ENCODE measurements around the gene FABP6.

DNA sequence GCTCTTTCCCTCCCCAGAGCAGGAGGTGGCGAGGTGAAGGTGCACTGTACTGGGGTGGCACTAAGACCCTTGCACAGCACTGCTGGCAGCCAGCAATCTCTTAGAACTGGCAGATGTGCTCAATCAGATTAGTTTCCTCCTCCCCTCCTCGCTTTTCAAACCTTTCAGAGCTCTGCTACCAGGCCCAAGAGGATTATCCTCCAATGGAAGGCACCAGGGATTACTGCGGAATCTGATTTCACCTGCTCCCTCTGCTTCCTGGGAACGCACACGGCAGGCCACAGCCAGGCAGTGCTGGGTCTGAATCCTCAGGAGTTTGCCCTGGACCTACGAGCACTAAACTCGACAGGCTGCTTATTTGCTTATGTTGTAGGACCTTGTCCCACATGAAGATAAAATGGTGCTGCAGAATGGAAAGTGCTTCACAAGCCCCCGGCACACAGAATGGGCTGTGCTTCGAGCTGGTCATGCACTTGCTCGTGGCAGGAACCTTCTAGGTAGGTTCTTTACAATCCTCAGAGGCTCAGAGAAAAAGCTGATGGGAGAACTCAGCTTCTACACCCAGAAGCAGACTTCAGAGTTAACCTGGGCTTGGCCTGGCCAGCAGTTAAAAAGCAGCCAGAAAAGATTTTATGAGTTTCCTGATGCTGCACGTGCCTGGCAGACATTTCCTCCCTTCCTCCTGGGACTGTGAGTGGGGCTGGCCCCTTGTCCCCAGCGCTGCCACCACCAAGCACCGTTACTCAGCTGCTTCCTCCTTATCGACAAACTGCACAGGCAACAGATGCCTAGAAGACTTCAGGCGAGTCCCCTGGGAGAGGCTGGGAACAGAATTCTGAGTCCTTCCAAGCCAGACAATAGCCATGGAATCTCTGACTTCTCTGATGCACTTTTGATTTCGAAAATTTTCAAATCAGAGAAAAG is 33.1 kb downstream of the FABP6 start:
- TF ChIP-seq, protein P1, sequence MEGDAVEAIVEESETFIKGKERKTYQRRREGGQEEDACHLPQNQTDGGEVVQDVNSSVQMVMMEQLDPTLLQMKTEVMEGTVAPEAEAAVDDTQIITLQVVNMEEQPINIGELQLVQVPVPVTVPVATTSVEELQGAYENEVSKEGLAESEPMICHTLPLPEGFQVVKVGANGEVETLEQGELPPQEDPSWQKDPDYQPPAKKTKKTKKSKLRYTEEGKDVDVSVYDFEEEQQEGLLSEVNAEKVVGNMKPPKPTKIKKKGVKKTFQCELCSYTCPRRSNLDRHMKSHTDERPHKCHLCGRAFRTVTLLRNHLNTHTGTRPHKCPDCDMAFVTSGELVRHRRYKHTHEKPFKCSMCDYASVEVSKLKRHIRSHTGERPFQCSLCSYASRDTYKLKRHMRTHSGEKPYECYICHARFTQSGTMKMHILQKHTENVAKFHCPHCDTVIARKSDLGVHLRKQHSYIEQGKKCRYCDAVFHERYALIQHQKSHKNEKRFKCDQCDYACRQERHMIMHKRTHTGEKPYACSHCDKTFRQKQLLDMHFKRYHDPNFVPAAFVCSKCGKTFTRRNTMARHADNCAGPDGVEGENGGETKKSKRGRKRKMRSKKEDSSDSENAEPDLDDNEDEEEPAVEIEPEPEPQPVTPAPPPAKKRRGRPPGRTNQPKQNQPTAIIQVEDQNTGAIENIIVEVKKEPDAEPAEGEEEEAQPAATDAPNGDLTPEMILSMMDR (tag by site-specific recombination; IDR thresholded peaks at IDR 0.05) = no peak
- TF ChIP-seq, protein P2, sequence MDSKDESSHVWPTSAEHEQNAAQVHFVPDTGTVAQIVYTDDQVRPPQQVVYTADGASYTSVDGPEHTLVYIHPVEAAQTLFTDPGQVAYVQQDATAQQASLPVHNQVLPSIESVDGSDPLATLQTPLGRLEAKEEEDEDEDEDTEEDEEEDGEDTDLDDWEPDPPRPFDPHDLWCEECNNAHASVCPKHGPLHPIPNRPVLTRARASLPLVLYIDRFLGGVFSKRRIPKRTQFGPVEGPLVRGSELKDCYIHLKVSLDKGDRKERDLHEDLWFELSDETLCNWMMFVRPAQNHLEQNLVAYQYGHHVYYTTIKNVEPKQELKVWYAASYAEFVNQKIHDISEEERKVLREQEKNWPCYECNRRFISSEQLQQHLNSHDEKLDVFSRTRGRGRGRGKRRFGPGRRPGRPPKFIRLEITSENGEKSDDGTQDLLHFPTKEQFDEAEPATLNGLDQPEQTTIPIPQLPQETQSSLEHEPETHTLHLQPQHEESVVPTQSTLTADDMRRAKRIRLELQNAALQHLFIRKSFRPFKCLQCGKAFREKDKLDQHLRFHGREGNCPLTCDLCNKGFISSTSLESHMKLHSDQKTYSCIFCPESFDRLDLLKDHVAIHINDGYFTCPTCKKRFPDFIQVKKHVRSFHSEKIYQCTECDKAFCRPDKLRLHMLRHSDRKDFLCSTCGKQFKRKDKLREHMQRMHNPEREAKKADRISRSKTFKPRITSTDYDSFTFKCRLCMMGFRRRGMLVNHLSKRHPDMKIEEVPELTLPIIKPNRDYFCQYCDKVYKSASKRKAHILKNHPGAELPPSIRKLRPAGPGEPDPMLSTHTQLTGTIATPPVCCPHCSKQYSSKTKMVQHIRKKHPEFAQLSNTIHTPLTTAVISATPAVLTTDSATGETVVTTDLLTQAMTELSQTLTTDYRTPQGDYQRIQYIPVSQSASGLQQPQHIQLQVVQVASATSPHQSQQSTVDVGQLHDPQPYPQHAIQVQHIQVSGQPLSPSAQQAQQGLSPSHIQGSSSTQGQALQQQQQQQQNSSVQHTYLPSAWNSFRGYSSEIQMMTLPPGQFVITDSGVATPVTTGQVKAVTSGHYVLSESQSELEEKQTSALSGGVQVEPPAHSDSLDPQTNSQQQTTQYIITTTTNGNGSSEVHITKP (tag by site-specific recombination; IDR thresholded peaks at IDR 0.05) = no peak
- no peak for TF ChIP-seq ZNF335 (tag by site-specific recombination; conservative IDR thresholded peaks at IDR 0.05)
